ENCODE measurements around the gene SNX8.
"Not testable (repeated sequence)": the region's sequence is repeated elsewhere in the genome, so short reads cannot be mapped to it uniquely, and the experiment has no call there.

Gene SNX8

GRCh38 chr7:2289621-2290020, 24.6 kb downstream of the SNX8 start:
- DNase-seq: no peak

- DNase-seq: no peak
These were observed 25.1 kb downstream of the SNX8 start for GRCh38 chr7:2289111-2289586.

GRCh38 chr7:2288503-2288902, 25.7 kb downstream of the SNX8 start:
- no peak for DNase-seq

- DNase-seq: no peak
These were observed 26.5 kb downstream of the SNX8 start for GRCh38 chr7:2287745-2288144.

- no peak for DNase-seq
These were observed 31.2 kb downstream of the SNX8 start for GRCh38 chr7:2283074-2283473.

GRCh38 chr7:2282185-2282751, 32.0 kb downstream of the SNX8 start:
- DNase-seq: no peak

- DNase-seq: no peak
These were observed 32.7 kb downstream of the SNX8 start for GRCh38 chr7:2281541-2281940.

- no peak for DNase-seq
These were observed 33.8 kb downstream of the SNX8 start for GRCh38 chr7:2280424-2280823.

- no peak for DNase-seq
These were observed 34.3 kb downstream of the SNX8 start for GRCh38 chr7:2279896-2280295.

- DNase-seq: no peak
These were observed 36.2 kb downstream of the SNX8 start for GRCh38 chr7:2278026-2278425.

GRCh38 chr7:2276107-2276506, 38.1 kb downstream of the SNX8 start:
- no peak for DNase-seq

- no peak for DNase-seq
These were observed 39.1 kb downstream of the SNX8 start for GRCh38 chr7:2275101-2275500.

- no peak for DNase-seq
These were observed 39.6 kb downstream of the SNX8 start for GRCh38 chr7:2274666-2275065.

GRCh38 chr7:2273866-2274265, 40.4 kb downstream of the SNX8 start:
- DNase-seq: no peak

GRCh38 chr7:2272031-2272430, 42.2 kb downstream of the SNX8 start:
- DNase-seq: no peak

GRCh38 chr7:2271273-2272026, 42.8 kb downstream of the SNX8 start:
- no peak for DNase-seq

GRCh38 chr7:2270495-2270894, 43.7 kb downstream of the SNX8 start:
- no peak for DNase-seq

- DNase-seq: no peak
These were observed 44.2 kb downstream of the SNX8 start for GRCh38 chr7:2269991-2270460.

GRCh38 chr7:2269089-2269990, 44.9 kb downstream of the SNX8 start:
- DNase-seq: not testable (repeated sequence)

- DNase-seq: no peak
These were observed 47.3 kb downstream of the SNX8 start for GRCh38 chr7:2266911-2267310.

- DNase-seq: no peak
These were observed 50.1 kb downstream of the SNX8 start for GRCh38 chr7:2264158-2264557.

- DNase-seq: no peak
These were observed 51.1 kb downstream of the SNX8 start for GRCh38 chr7:2263176-2263575.

GRCh38 chr7:2261611-2262010, 52.6 kb downstream of the SNX8 start:
- DNase-seq: no peak

- DNase-seq: peak; percentile 69
These were observed 53.4 kb downstream of the SNX8 start for GRCh38 chr7:2260820-2261219.
